GM18858 (cell line): ENCODE results near the gene PPP1R27.

ENCODE experiments used
- ATAC-seq: cut with Tn5 transposase; IDR thresholded peaks from one replicate; pipeline ENCODE4 v1.9.1; 2021; ENCODE audit not compliant: unreplicated experiment

The PPP1R27 gene

GRCh38 chr17:81834831-81835267 is at the start of gene PPP1R27:
PPP1R27 (minus strand) TSS chr17:81835050; CDS start chr17:81834953, 97 bp downstream.
- ATAC-seq: no peak

- no peak for ATAC-seq
These were observed 49.7 kb upstream of the PPP1R27 start for GRCh38 chr17:81884520-81884919.

GRCh38 chr17:81879121-81879520 is 44.3 kb upstream of the PPP1R27 start:
- no peak for ATAC-seq

GRCh38 chr17:81878294-81878693 is 43.4 kb upstream of the PPP1R27 start:
- no peak for ATAC-seq

- ATAC-seq: no peak
These were observed 42.7 kb upstream of the PPP1R27 start for GRCh38 chr17:81877569-81877968.

- no peak for ATAC-seq
These were observed 36.8 kb upstream of the PPP1R27 start for GRCh38 chr17:81871387-81872230.

GRCh38 chr17:81870981-81871386 is 36.1 kb upstream of the PPP1R27 start, which contains the start of gene ARHGDIA:
ARHGDIA (minus strand) TSS chr17:81871337; CDS start chr17:81869930, 1,407 bp downstream.
- ATAC-seq: no peak

- ATAC-seq: no peak
These were observed 35.5 kb upstream of the PPP1R27 start for GRCh38 chr17:81870131-81870980.

- no peak for ATAC-seq
These were observed 34.6 kb upstream of the PPP1R27 start for GRCh38 chr17:81869221-81870130.

GRCh38 chr17:81868674-81869220 is 33.9 kb upstream of the PPP1R27 start:
- no peak for ATAC-seq

GRCh38 chr17:81867991-81868673 is 33.3 kb upstream of the PPP1R27 start:
- no peak for ATAC-seq

- ATAC-seq: no peak
These were observed 32.5 kb upstream of the PPP1R27 start for GRCh38 chr17:81867170-81867990.

GRCh38 chr17:81866440-81867169 is 31.8 kb upstream of the PPP1R27 start:
- no peak for ATAC-seq

GRCh38 chr17:81865733-81866439 is 31.0 kb upstream of the PPP1R27 start:
- no peak for ATAC-seq

GRCh38 chr17:81865358-81865732 is 30.5 kb upstream of the PPP1R27 start:
- ATAC-seq: no peak

GRCh38 chr17:81863833-81864768 is 29.3 kb upstream of the PPP1R27 start:
- no peak for ATAC-seq
